Skeletal muscle cell (primary cell): ENCODE results near the gene COL19A1.
"Not testable (repeated sequence)": the region's sequence is repeated elsewhere in the genome, so short reads cannot be mapped to it uniquely, and the experiment has no call there.

Experiments
- DNase-seq: peaks from one replicate; pipeline ENCODE4 v3.0.0-alpha.2; 2010; ENCODE audit warnings: low read depth
- H3K4me3 ChIP-seq: 2 replicates; pipeline ENCODE4 v1.5.1; 2011; ENCODE audit warnings: low read depth, mild to moderate bottlenecking, control low read depth, low read length, moderate library complexity

Gene COL19A1

GRCh38 chr6:69942485-69942884, 76.1 kb downstream of the COL19A1 start:
- H3K4me3 ChIP-seq = no peak overlapping the region
- peak; percentile 58 for DNase-seq

DNA sequence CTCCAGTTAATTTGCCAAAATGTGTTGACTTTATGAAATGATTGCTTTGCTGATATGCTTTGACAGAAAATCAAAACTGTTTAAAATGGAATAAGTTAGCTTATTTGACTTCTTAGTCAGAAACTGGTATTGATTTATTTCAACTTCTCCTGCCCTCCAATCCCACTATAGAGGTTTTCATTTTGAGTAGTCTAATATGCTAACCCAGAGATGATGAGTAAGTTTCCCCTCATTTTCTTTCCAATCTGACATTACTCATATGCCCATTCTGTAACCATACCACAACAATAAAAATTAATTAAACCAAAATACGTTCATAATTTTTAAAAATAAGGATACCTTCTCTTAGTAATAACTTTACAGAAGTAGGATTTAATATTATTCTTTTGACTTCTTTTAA, 78.8 kb downstream of the COL19A1 start:
- DNase-seq = no peak
- no peak overlapping the region for H3K4me3 ChIP-seq

DNA sequence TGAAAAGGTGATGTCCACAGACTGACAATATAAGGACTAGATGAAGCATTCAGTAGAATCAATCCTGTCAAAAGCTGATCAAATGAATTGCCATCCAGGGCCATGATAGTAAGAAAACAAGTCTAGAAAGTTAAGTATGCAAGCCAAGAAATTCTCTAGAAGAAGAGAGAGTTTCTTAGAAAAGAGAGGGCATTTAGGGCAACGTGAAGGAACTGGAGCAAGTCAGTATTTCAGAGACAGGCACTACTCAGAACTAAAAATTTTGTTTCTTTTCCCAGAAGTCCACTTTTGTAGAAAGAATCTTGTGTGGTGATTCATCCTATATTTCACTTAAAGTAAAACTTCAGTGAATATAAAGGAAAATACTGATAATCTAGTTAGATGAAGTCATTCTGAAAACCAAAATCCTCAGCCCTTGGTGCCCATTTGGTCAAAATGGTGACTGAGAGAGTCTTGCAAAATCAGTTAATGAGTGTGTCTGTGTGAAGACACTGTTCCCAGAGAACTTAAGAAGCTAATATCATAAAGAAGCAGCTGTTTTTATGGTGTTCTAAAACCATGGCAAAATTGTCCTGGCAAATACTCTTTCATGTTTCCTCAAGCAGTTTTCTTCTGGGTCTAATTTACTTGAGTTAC, 82.2 kb downstream of the COL19A1 start:
- no peak overlapping the region for H3K4me3 ChIP-seq
- DNase-seq = peak; percentile 43

- H3K4me3 ChIP-seq = no peak overlapping the region
- no peak for DNase-seq
Measured at GRCh38 chr6:69953491-69953890, 87.1 kb downstream of the COL19A1 start.

DNA sequence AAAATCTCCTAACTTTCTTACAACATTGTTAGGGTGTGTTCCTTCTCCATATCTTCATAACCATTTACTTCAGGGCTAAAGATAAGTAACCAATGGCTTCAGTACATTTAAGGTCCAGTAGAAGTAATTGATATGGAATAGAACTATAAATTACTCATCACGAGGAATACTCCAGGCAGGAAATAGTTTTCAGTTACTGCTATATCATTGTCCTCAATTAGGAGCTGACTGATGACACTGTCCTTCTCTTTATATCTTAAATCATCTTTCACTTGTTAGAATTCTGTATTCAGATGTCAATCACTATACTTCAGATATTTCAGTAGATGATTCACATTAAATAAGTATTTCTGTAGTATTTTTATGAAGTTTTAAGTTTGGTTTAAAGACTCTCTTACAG, 88.4 kb downstream of the COL19A1 start:
- no peak overlapping the region for H3K4me3 ChIP-seq
- no peak for DNase-seq

DNA sequence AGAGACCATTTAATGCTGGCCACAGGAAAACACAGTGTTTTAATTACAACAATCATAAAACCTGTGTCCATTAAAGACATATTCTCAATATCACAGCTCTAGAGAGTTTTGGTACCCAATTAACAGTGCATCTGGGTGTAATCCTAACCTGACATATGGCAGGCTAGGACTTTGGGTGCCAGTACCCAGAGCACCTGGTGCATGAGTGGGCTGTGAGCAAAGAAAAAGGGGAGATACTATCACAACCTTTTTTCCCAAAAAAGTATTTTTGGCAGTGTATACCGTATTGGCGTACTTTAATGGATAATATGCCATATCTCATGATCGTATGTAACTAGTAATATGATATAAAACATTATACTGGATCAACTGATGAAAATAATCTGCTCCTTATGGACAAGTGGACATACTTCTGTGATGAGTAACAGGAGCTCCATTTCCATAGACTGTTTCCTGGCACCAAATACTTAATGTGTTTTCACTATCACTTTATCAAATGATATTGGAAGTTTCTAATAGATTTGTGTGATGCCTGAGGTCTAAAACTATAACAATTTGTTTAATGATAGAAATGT, 91.7 kb downstream of the COL19A1 start:
- H3K4me3 ChIP-seq = no peak overlapping the region
- no peak for DNase-seq

DNA sequence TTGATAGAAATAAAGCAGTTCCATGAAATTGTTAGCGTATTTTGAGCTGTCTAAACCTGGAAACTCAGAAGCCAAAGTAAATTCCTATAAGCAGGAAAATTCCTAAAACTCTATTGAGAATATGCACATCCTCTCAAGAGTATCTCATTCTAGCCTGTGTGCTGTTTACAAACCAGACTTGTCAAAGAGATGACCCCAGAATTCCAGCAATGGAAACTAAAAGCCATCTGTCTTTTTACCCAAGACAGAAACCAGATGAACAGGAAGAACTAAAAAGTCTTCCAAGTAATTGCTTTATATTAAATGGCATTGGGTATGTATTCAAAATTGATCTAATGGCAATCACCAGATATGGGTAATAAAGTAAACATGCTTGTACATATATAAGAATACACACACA, 92.6 kb downstream of the COL19A1 start:
- H3K4me3 ChIP-seq = no peak overlapping the region
- DNase-seq = no peak

GRCh38 chr6:69965974-69966373, 99.6 kb downstream of the COL19A1 start:
- not testable (repeated sequence) for DNase-seq, H3K4me3 ChIP-seq

- no peak for DNase-seq
- no peak overlapping the region for H3K4me3 ChIP-seq
Measured at GRCh38 chr6:69973138-69973537, 106.8 kb downstream of the COL19A1 start.

DNA sequence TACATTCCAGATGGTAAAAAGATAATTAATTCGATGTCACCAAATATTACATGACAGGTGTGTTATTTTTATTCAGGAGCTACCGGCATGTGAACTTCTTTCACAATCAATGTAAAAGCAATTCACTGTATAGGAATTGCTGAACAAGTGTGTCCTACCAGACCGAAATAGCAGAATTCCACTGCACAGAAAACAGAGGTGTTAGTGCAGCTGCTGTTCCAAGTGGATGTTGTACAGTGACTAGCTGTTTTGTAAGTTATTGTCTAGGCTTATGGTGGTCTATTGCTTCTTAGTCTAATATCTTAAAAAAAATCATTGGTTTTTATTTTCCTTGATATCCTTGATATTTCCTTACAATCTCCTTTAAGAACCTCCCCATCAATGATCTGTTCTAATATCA, 107.4 kb downstream of the COL19A1 start:
- no peak for DNase-seq
- H3K4me3 ChIP-seq = no peak overlapping the region

DNA sequence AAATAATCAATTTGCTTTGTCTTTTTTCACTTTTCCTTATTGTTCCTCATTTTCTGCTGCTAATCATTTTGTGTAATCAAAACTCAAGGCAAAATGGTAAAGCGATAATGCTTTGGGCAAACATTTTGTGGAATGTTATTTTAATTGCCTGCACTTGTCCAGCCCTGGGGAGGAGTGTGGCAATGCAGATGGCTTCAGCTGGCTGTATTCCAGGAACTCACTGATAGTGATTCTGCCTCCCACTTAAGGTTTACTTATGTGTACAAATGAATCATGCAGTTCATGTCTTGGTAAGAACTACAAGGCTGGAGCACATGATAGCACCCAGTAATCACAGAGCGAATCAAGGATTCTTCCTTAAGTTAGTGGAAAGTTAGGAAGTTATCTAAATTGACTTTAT, 107.8 kb downstream of the COL19A1 start:
- H3K4me3 ChIP-seq = no peak overlapping the region
- peak; percentile 70 for DNase-seq

DNA sequence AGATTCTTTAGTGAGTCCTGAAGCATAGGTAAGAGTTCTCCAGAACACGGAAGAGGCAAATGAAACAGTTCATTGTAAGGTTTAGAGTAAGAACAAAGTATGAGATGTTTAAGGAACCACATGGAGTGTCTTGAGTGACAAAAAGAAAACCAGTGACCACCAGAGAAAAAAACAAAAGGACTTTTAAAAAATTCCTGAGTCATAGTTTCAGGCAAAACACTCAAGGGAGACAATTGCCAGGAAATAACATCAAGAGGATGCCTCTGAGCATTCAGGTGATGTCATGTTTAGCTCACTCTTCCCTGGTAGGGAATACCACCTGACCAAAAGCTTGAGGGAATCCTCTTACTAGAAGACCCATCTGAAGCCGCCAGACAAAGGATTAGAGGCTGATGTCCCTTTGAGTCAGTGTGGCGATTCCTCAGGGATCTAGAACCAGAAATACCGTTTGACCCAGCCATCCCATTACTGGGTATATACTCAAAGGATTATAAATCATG, 110.3 kb downstream of the COL19A1 start:
- DNase-seq = no peak
- no peak overlapping the region for H3K4me3 ChIP-seq

- DNase-seq = no peak
- no peak overlapping the region for H3K4me3 ChIP-seq
Measured at GRCh38 chr6:69980624-69981023, 114.3 kb downstream of the COL19A1 start.

DNA sequence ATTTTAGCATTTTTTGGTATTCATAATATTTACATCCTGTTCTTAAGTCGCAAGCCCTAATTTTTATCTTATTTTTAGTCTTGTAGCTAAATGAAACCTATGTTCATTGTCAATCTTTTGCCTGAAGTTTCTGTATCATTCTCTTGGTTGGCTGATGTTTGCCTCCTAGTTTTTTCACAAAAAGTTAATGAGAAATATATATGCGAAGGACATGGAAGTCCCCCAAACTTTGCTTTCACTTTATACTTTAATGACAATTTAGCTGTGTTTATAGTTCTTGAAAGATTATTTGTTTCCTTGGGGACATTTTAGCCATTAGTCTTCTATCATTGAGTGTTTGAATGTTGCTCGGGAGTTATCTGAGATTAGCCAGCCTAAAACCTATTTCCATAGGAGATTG, 118.2 kb downstream of the COL19A1 start:
- H3K4me3 ChIP-seq = no peak overlapping the region
- DNase-seq = no peak

DNA sequence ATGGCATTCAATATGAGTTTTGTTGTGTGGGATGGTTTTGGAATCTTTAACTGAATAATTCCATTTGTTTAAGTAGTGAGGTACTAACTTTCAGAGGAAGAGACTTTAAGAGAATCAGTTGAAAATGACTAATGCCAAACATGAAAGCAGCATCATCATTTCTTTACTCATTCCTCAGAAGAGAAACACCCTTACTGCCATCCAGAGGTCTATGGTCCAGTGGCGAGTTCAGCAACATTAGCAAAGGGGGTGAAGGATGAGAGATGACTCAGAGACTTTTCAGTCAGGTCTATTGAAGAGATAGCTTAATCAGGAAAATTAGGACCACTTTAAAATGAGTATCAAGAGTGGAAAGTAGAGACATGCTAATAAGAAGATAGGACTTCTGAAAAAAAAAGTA, 118.8 kb downstream of the COL19A1 start:
- DNase-seq = peak; percentile 52
- H3K4me3 ChIP-seq = no peak overlapping the region

- no peak overlapping the region for H3K4me3 ChIP-seq
- DNase-seq = no peak
Measured at GRCh38 chr6:69987550-69987949, 121.2 kb downstream of the COL19A1 start.

DNA sequence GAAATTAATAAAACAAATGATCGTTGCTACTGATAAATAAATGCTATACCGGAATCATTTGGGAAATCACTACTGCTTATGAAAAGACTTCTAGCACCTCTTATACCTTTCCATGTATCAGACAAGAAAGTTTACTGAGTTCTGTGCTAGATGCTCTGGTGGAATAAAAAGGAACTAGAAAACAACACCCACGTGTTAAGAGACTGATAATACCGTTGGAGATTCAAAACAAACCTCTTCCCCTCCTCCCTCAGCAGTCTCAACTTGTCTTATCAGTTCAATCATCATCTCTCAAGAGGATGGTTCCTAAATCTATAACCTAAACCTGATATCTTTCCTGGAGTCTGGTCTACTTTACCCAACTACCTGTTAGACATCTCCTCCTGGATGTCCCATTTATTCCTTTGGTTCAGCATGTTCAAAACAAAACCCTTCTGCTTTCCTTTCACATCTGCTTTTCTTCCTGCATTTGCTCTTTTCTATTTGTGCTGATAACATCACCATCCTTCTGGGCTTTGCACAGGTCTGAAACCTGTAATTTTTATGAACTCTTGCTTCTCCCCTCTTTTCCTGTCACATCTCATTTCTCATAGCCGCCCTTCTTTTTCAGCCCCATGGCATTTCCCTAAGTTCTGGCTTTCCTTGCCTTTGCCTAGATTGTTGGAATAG, 122.2 kb downstream of the COL19A1 start:
- DNase-seq = no peak
- H3K4me3 ChIP-seq = no peak overlapping the region

DNA sequence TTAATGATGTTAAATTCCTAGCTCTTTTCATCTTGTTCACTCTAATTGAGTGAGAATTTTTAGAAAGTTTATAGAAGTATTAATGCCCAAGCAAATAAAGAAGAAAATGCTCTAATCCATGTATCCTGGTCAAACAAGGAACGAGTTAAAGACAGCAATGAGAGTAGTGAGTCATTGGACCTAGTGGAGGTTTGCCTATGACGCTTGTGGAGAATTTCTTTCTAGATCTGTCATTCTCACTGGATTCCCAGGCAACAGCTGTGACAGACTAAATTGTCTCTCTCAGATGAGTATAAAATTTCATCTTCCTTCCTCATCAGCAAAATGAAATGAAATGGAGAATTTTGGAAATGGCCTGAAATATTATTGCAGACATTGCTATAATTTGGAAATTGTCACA, 127.9 kb downstream of the COL19A1 start:
- DNase-seq = no peak
- H3K4me3 ChIP-seq = no peak overlapping the region

GRCh38 chr6:70008189-70008588, 141.8 kb downstream of the COL19A1 start:
- H3K4me3 ChIP-seq = no peak overlapping the region
- DNase-seq = no peak

- DNase-seq, H3K4me3 ChIP-seq: not testable (repeated sequence)
Measured at GRCh38 chr6:70010339-70010738, 144.0 kb downstream of the COL19A1 start.

GRCh38 chr6:70023201-70023600, 156.8 kb downstream of the COL19A1 start:
- not testable (repeated sequence) for DNase-seq, H3K4me3 ChIP-seq
